ENCODE results near the gene HS6ST3. TPM values are rescaled to one million over a fixed set of nuclear protein-coding genes. Genes with fewer than 3 reads are reported as not detected.

The HS6ST3 gene
- total and polyA plus RNA-seq, 9 of the 15 experiments (the other 6 are each of a cell fraction or from before 2014, with no cell fraction given): not detected

- no peak for TF ChIP-seq STAG1 (CRISPR knock-in tag; IDR thresholded peaks at IDR 0.05; ENCODE audit: borderline replicate concordance)
- TF ChIP-seq KHSRP (IDR thresholded peaks at IDR 0.05): no peak
- TF ChIP-seq MAFG (tag; conservative IDR thresholded peaks at IDR 0.05): no peak
Measured at GRCh38 chr13:96544957-96545356, 455.1 kb downstream of the HS6ST3 start (continued).

GRCh38 chr13:96546463-96546862 is 456.6 kb downstream of the HS6ST3 start:
- ATAC-seq: no peak
- Histone ChIP-seq H3K4me1 (replicated peaks in 1 of 2; ENCODE audit: control insufficient read depth in 2 of 2, insufficient read depth in 2 of 2, low read length in 2 of 2) (no peaks in the 10 kb centered on the region), H3K27me3 (ENCODE audit: control insufficient read depth in 2 of 2, insufficient read depth in 2 of 2, low read length in 2 of 2) (no peaks in the 10 kb centered on the region), H3K27ac (ENCODE audit: extremely low read depth, low read depth, low read length) (no peak overlapping the region), H3K79me2 (ENCODE audit: control insufficient read depth, insufficient read depth, low read length) (no peaks in the 10 kb centered on the region), H3K9me1 (ENCODE audit: control insufficient read depth, insufficient read depth, low read length) (no peaks in the 10 kb centered on the region), H3K9me3 (replicated peaks; ENCODE audit: control insufficient read depth, insufficient read depth, low read depth, low read length) (no peaks in the 10 kb centered on the region), H3K9ac (ENCODE audit: insufficient read depth in 1 of 2, low read depth in 2 of 2, low read length in 2 of 2) (no peak overlapping the region), H2AFZ (ENCODE audit: low read depth, low read length) (no peak overlapping the region), H4K20me1 (replicated peaks; ENCODE audit: control insufficient read depth, insufficient read depth, low read length) (no peaks in the 10 kb centered on the region), H3K4me2 (ENCODE audit: insufficient read depth, low read length) (no peak overlapping the region), H3K36me3 (ENCODE audit: control insufficient read depth, insufficient read depth, low read length) (no peaks in the 10 kb centered on the region), H3K4me3 (no peak overlapping the region)
- no peak for FAIRE-seq
- ChIA-PET CTCF (ENCODE audit: low intra/inter-chr PET ratio) (no interaction called here), POLR2A (interaction anchor here (1.5 kb wide), 1 partner anchor 10 kb away, joined by 4 read pairs; no protein-coding TSS in a partner anchor)
- in situ Hi-C loops (cut with MboI): no loop called here
- DNase-seq (ENCODE audit: extremely low read depth in 1 of 4, low spot score in 3 of 4): no peak
- 4% methylated on average over 3 of the region's 3 CpGs for WGBS (ENCODE audit: insufficient coverage, low coverage, missing lambda C conversion rate)
- no TSS peak for BruUV-seq (replicated peaks)
- intact Hi-C loops (cut with micrococcal nuclease): no loop called here
- no peak for TF ChIP-seq CEBPB (tag; IDR thresholded peaks at IDR 0.05)
- TF ChIP-seq CEBPZ (IDR thresholded peaks at IDR 0.05; ENCODE audit: borderline replicate concordance, low read depth, low read length): no peak
- no peak for TF ChIP-seq ZBTB8A (IDR thresholded peaks at IDR 0.05; ENCODE audit: partially characterized antibody)
- TF ChIP-seq SNIP1 (IDR thresholded peaks at IDR 0.05; ENCODE audit: low read depth): no peak
- no peak for TF ChIP-seq TRIM25 (IDR thresholded peaks at IDR 0.05; ENCODE audit: borderline replicate concordance)
- no peak for TF ChIP-seq ZNF583 (CRISPR knock-in tag; IDR thresholded peaks at IDR 0.05)
- no peak for TF ChIP-seq SMARCB1 (IDR thresholded peaks at IDR 0.05; ENCODE audit: insufficient read length, low read depth)
- no peak for TF ChIP-seq CBX5 (IDR thresholded peaks at IDR 0.05; ENCODE audit: borderline replicate concordance, low read depth)
- TF ChIP-seq PRDM10 (IDR thresholded peaks at IDR 0.05; ENCODE audit: partially characterized antibody): no peak
- TF ChIP-seq C11orf30 (IDR thresholded peaks at IDR 0.05; ENCODE audit: low read depth): no peak
- no peak for TF ChIP-seq SREBF1 (IDR thresholded peaks at IDR 0.05; ENCODE audit: borderline replicate concordance, low read depth, low read length)
